ENCODE measurements around the gene PLXNA1.

Gene PLXNA1

DNA sequence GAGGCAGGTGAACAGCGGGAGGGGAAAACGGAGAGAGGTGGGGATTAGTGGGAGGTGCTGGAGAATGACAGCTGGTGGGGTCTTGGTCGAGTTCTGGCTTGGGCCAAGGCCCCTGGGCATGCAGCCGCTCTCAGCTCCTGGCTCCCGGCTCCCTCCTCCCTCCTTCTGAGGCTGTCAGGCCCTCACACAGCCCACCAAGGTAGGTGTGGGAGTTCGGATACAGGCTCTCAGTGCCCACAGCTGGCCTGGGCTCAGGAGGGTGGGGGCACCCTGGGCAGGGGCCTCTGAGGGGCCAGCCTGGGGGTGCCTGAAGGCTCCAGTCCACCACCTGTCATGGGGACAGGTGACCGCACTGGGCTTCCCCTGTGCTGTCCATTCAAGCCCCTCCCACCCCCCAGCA lies 39.9 kb downstream of the PLXNA1 start:
- DNase-seq, result no peak

DNA sequence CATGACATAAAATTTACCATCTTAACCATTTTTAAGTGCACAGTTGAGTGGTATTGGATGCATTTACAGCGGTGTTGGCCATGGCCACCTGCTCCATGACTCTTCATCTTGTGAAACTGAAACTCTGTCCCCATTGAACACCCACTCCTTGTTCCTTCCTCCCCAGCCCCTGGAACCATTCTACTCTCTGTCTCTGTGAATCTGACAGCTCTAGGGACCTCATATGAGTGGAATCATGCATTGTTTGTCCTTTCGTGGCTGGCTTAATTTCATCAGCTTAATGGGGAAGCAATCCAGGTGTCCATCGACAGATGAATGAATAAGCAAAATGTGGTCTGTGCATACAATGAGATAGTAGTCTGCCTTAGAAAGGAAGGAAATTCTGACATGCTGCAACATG lies 42.5 kb downstream of the PLXNA1 start:
- DNase-seq, result no peak

DNA sequence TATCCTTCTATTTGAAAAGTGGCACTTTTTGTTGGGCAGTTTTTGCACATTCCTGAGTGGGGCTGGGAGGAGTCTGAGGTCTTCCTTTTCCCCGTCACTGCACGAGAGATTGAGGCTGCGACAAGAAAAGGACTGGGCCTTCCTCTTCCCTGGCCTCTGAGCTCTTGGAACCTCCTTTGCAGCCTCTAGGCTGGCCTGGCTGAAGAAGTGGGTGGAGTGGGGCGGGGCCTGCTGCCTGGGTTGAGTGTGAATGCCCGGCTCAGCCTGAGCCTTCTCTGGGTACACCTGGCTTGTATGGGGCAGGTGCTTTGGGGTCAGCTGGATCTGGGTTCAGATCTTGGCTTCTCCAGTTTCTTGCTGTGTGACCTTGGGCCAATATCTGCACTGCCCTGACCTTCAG lies 43.1 kb downstream of the PLXNA1 start:
- DNase-seq, result no peak

DNA sequence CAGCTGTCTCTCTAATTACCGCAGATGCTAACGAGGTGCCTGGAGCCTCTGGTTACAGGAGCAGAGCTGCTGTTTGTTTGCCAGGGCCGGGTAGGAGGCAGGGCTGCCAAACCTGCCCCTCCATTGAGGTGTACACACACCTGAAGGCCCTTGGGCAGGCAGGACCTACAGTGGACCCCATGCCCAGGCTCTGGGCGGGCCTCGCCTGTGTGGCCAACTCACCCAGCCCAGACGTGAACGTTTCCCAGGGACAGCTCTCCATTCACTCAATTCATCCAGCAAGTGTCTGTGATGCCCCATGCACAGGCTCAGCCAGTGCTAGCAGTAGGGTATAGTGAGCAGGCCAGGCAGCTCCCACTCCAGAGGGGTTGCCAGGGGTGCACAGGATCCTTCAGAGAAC lies 43.7 kb downstream of the PLXNA1 start:
- no peak for DNase-seq

DNA sequence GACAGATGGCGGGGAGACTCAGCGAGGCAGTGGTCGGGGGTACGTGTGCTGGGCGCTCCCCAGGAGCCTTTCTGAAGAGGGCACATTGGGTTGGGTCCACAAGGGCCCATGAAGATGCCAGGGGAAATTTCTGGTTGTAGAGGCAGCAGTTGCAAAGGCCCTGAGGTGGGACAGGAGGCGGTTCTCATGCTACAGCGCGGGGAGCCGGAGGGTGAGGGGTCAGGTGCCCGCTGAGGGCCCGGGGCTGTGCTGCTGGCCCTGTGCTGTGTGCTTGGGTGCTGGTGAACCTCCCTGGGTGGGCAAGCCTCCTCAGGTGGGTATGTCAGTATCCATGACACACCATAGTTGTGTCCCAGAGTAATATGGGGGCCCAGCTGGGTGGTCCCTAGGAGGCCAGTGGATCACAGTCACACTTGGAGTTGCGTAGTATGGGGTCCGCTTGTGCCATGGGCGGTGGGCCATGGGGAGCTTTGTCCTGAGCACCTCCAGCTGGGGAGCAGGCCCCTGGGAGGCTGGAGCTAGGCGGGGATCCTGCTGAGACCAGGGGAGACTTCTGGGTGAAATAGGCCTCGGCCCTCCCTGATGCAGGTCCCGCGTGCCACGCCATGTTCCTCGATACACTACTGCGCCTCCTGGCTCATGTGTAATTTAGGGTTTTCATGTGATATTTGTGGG lies 44.3 kb downstream of the PLXNA1 start:
- DNase-seq, result no peak

DNA sequence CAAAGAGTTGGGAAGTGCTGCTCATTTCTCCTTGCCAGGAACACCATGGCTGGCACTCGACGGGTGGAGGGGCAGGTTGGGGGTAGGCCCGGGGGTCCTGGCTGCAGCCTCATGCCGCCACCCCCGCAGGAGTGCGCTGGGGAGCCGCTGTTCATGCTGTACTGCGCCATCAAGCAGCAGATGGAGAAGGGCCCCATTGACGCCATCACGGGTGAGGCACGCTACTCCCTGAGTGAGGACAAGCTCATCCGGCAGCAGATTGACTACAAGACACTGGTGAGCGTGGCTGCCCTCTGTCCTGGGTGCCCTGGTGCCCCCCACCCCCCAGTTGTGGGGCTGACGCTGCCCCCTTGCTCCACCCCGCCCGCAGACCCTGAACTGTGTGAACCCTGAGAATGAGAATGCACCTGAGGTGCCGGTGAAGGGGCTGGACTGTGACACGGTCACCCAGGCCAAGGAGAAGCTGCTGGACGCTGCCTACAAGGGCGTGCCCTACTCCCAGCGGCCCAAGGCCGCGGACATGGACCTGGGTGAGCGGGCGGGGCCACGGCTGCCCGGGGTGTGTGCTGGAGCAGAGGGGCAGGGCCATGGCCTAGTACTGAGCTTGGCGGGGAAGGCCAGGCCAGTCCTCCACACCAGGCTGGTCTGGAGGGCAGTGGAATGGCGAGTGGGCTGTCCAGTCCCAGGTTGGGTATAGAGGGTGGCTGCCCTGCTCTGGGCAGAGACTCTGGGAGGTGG lies 45.1 kb downstream of the PLXNA1 start:
- no peak for DNase-seq

DNA sequence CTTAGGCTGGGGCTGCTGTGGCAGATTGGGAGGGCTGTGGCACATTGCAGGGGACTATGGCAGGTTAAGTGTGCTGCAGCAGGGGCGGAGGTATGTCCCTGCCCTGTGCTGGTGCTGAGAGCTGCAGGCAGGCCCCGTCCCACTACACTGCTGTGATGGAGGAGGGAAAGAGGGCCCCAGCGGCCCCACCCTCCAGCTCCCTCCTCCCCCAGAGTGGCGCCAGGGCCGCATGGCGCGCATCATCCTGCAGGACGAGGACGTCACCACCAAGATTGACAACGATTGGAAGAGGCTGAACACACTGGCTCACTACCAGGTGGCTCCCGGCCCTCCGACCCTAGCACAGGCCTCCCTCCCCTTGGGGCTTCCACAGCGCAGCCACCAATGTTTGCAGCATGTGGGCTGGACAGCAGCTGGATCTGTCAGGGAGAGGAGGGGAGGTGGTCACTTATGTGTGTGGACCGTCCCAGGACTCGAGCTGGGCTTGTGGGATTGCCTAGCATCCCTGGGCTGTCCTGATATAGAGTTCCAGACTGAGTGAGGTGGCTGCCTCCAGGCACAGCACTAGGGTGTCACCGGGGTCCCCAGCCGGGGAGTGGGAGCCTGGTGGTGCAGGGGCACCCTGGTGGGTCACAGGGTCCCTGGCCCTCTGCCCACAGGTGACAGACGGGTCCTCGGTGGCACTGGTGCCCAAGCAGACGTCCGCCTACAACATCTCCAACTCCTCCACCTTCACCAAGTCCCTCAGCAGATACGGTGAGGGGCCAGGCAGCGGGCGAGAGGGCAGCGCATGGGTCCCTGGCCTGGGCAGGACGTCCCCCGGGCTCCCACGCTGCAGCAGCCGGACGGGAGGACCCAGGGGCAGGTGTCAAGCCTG lies 46.1 kb downstream of the PLXNA1 start:
- DNase-seq, result no peak

DNA sequence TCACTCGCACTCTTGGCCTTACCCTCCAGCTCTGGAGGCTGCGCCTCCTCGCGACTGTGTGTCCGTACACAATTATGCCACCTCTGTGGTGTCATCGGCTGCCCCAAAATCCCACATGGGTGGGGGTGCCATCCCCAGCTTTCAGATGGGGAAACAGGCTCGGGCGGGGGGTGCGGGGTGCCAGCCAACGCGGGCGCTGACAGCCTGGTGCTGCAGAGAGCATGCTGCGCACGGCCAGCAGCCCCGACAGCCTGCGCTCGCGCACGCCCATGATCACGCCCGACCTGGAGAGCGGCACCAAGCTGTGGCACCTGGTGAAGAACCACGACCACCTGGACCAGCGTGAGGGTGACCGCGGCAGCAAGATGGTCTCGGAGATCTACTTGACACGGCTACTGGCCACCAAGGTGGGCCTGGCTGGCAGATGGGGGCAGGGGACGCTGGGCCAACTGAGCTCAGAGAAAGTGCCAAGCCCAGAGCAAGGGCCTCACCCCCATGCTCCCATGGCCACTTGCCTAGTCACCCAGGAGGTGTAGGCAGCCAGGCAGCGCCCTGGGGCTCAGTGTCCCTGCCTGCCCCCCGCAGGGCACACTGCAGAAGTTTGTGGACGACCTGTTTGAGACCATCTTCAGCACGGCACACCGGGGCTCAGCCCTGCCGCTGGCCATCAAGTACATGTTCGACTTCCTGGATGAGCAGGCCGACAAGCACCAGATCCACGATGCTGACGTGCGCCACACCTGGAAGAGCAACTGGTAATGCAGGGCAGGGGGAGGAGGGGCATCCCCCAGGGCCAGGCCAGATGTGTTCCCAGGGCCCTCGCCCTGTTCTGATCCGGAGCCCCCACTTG lies 47.0 kb downstream of the PLXNA1 start:
- no peak for DNase-seq

DNA sequence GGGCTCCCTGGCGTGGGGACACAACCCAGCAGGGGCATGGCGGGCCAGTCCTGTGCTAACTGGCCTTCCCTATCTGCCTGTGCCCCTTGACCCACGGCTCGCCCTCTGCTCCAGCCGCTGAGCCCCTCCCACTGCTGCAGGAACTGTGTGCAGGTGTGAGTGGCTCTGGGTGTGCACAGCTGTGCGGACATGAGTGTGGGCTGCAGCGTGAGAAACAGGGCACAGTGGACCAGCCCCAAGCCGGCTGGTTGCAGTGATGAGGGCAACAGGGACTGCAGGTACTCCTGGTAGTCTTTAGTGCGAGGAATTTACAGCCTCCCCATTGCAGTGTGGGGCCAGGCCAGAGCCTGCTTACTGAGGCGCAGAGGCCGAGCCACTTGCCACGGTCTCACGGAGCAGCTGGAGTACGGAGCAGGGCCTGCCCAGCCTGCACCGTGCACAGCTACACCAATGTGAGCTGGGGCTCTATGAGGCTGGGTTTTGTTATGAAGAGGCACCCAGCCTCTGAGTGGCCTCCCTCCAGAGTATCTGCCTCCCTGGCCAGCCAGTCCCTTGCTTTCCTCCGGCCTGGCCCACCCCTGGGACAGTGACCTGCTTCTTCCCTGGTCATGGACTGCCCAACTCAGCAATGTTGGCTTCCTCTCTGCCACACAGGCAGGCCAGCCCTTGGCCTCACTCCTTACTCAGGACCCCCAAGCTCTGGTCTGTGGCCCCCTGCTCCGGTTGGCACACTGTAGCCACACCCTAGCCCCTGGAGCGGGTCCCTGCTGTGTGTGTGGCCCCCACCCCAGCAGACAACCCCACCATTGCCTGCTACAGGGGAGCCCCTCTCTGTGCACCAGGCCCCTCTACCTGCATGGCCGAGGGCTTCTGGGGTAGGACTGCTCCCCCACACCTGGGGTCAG lies 47.8 kb downstream of the PLXNA1 start:
- DNase-seq, result no peak

DNA sequence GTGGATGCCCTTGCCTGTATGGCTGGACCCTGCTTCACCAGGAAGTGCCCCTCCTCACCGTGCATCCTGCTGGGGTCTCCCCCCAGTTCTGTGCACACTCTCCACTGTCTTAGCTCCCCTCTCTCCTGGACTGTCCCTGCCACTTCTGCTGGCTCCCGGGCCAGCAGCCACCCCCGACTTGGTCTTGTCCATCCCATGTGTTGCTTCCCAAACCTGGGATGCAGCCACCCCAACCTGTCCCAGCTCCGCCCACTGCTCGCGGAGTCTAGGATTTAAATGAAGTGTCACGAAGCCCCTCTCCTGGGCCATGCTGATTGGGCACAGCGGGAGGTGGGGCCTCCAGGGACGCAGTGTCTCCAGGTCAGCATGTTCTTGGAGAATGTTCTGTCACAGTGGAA lies 48.5 kb downstream of the PLXNA1 start:
- no peak for DNase-seq

DNA sequence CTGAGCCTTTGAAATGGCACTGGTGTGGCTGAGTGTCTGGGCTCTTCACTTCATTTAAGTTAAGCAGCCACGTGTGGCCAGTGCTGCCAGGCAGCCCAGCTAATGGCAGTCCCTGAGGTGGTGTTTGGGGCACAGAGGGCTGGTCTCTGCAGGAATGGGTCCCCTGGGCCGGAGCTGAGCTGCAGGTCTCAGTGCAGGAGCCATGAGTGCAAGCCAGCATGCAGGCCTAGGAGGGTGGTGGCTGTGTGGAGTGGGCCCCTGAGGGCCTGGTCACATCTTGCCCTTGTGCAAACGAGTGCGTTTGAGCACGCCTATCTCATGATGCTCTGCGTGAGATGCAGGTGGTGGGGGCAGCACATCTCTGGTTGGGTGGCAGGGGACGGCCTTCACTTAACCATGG lies 48.9 kb downstream of the PLXNA1 start:
- DNase-seq, result no peak

DNA sequence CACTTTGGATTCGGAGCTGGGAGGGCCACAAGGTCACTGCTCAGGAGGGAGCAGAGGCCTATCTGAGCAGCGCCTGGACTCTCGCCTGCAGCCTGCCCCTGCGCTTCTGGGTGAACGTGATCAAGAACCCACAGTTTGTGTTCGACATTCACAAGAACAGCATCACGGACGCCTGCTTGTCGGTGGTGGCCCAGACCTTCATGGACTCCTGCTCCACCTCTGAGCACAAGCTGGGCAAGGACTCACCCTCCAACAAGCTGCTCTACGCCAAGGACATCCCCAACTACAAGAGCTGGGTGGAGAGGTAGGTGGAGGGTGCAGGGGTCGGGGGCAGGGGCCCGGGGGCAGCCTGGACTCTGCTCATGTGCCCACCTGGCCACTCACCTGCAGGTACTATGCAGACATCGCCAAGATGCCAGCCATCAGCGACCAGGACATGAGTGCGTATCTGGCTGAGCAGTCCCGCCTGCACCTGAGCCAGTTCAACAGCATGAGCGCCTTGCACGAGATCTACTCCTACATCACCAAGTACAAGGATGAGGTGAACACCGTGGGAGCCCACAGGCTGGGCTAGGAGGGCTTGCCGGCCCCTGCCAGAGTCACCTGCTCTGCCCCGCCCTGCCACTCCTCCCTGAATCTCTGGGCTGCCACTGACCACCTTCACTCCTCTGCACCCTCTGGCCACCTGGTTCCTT lies 49.5 kb downstream of the PLXNA1 start:
- DNase-seq, result no peak
